HS-5 (cell line): ENCODE data around the gene ARHGAP40.
"Not testable (repeated sequence)": the region's sequence is repeated elsewhere in the genome, so short reads cannot be mapped to it uniquely, and the experiment has no call there.

Experiments used
- DNase-seq: peaks from one replicate; pipeline ENCODE4 v3.0.0-alpha.2; 2012; ENCODE audit warnings: low read depth

ARHGAP40 gene

DNA sequence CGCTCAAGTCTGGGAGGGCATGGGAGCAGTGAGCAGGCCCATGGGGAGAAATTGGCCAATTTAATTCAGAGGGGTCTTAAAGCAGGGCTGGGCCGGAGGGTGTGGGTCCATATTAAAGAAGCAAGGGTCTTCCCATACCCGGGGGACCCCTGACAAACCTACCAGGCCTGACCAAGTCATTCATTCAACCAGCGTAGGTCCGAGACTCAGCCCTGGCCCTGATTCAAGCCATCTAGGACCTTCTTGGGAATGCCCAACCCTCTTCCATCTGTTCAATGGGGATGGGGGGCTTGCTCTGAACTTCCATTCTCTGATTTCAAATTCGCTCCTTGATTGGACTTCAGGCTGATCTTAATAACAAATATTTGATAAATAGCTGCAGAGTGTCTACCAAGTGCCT lies 13.3 kb upstream of the ARHGAP40 start:
- no peak for DNase-seq

DNA sequence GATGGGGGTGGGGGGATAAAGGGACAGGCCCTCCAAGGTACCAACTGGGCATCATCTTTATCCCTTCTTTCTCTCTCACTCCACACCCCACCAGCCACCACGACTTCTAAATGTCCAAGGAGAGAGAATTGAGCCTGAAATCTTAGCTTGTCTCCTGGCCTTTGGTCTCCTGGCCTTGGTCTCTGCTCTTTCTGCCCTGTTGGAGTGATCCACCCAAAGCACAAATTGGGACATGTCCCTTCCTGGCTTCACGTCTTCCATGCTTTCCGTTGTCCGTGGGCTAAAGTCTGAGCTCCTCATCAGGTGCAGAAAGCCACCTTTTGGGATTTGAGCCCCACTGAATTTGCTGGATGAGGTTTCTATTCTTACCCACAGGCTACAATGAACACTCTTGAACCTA lies 12.3 kb upstream of the ARHGAP40 start:
- DNase-seq, result no peak

DNA sequence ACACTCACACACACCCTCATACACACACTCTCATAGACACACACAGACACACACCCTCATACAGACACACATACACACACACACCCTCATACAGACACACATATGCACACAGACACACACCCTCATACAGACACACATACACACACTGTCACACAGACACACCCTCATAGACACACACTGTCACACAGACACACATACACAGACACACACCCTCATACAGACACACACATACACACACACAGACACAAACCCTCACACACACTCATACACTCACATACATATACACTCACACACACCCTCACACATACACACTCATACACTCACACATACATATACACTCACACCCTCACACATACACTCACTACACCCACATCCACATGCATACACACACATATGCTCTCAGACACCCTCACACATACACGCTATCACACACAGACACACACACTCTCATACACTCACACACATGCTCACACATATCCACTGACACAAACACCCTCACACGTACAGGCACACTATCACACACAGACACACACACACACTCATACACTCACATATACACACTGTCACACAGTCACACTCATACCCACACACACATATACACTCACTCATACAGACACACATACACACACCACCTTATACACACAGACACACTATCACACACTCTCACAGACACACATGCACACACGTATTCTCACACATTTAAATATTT lies 11.5 kb upstream of the ARHGAP40 start:
- no peak for DNase-seq

DNA sequence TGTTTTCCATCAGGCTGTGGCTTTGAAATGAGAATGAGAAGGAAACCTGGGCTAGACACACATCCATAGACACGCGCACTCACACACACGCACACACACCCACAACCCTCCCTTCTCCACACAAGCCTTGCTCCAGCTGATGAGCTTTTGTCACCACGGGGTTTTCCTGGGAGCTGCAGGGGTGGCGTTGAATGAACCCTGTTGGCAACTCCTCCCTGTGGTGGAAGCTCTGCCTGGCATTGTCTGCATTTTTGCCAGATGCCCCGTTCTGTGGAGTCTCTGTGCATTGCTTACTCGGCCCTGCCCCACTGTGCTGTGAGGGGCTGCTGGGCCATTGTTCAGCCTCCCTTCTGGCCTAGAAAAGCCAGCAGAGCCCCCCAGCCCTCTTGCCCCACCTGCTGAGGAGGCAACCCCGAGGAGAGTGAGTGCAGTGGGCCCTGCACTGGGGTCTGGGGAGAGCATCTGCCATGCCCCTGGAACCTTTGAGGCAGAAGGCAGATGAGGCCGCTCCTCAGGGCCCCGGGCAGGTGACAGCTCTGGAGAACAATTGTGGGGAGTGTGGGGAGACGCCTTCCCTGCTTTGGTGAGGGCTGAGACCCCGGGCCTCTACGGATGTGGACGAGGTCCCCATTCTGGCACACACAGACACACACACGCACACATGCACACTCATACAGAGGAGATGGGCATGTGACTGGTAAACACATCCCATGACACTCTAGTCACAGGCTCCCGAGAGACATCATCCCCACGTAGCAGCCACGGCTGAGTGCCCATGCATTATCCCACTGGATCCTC lies 10.7 kb upstream of the ARHGAP40 start:
- no peak for DNase-seq

DNA sequence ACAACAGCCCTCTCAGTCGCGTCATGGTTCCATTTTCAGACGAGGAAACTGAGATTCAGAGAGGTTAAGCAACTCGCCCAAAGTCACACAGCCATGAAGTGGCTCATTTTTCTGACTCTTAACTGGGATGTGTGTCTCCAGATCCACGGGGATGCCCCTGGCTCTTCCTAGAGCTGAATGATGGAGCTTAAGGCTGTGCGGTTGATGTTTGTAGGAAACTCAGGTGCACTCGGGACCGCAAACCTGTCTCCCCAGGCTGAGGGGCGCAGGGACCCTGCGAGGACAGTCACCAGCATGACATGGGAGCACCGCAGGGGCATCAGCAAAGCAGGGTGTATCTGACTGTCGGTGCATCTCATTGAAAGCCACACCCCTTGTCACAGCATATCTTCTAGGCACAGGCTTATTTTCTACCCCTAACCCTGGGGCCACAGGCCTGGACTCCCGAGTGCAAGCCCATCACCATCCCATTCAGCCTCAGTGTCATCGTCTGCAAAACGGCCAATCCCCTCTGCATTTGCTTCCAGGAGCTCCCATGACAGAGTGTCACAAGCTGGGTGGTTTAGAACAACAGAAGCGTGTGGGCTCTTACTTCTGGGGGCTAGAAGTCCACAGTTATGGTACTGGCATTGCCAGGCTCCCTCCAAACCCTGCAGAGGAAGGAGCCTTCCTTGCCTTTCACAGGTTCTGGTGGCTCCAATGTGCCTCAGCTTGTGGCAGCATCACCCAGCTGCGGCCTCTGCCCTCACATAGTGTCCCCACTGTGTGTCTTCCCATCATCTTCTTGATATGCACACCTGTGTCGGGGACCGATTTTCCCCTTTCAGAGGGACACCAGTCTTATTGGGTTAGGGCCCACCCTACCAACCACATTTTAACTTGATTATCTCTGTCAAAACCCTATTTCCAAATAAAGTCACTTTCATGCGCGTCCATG lies 9.9 kb upstream of the ARHGAP40 start:
- no peak for DNase-seq

DNA sequence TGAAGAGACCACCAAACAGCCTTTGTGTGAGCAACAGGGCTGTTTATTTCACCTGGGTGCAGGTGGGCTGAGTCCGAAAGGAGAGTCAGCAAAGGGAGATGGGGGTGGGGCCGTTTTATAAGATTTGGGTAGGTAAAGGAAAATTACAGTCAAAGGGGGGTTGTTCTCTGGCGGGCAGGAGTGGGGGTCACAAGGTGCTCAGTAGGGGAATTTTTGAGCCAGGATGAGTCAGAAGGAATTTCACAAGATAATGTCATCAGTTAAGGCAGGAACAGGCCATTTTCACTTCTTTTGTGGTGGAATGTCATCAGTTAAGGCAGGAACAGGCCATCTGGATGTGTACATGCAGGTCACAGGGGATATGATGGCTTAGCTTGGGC lies 9.2 kb upstream of the ARHGAP40 start:
- not testable (repeated sequence) for DNase-seq

DNA sequence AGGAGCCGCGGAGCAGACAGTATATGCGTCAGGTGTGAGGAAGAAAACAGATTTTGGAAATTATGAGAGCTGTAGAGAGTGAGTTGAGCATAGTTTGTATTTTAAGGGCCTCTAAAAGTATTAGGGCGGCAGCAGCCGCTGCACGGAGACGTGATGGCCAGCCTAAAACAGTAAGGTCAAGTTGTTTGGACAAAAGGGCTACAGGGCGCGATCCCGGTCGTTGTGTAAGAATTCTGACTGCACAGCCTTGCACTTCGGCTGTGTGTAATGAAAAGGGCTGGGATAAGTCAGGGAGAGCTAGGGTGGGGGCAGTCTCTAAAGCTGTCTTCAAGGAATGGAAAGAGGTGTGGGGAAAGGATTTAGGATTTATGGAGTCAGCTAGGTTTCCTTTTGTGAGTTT lies 7.3 kb upstream of the ARHGAP40 start:
- DNase-seq, result not testable (repeated sequence)

DNA sequence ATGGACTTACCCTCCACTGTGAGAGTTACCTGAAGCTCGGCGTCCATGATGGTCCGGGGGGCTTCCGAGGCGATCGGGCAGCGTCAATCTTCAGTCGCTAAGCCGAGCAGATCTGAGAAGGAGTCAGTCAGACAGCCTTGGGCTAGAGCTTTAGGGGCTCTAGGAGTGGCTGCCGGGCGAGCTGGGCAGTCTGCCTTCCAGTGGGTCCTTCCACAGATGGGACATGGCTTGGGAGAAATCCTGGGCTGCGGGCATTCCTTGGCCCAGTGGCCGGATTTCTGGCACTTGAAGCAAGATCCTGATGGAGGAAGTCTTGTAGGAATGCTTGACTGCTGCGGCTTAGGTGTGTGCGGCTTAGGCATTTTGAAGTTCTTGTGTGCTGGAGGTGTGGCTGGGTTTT lies 5.7 kb upstream of the ARHGAP40 start:
- DNase-seq, result not testable (repeated sequence)

DNA sequence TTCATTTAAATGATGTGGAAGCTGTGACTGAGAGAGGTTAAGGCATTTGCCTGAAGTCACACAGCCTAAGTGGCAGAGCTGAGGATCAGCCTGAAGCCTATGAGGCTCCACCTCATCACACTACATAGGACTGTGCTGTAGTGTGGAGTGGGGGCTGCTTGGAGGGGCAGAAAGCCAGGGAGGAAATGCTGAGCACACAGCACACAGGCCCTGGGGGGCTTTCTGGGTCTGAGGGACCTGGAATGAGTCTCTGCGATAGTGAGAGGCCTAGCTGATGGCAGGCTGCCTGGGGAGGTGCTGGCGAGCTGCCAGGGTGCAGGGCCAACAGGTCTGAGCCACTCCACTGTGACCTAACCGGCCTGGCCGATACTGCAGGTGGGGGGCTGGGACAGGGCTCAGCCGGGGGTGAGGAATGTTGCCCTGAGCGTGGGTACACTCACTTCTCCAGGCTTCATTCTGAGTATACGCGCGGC lies 2.2 kb upstream of the ARHGAP40 start:
- DNase-seq, result no peak

DNA sequence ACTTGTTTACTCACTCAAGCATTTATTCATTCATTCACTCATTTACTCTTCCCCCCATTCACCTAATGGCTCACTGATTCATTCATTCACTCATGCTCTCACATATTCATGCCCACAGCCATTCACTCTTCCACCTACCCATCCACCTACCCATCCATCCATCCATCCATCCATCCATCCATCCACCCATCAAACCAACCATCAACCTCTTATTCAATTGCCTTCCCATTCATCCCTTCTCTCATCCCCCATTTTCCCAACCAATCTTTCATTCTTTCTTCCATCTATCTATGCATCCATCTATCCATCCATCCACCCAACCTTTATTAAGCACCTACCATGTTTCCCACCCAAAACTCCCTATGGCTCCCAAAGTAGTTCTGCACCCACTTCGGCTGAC lies 1.6 kb upstream of the ARHGAP40 start:
- no peak for DNase-seq

DNA sequence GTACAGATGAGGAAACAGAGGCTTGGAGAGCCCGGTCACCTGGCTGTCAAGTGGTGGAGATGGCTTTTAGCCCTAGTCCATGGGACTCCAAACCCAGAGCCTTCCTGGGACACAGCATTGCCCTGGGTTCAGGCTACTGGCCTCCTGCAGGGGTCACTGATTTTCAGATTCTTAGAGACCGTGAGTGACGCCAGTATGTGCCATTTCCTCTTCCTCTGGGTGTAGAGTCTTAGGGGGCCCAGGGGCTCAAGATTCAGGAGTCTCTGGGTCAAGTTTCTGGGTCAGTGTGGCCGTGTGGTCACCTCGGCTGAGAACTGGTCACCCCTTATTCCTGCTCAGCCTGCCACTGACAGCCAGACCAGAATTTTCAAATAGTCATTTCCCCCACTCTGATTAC lies 574 bp downstream of the ARHGAP40 start:
- no peak for DNase-seq

DNA sequence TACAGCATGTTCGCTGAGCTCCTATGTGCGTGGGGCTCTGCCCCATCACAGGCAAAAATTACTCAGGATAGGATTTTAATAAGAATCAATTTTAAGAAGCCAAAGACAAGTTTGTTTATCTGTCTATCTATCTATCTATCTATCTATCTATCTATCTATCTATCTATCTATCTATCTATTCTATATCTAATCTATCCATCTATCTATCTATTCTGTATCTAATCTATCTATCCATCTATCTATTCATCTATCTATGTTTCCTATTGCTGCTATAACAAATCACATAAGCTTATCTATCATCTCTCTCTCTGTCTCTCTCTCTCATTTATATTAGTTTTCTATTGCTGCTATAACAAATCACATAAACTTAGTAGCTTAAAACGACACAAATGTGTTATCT lies 1.7 kb downstream of the ARHGAP40 start:
- no peak for DNase-seq

DNA sequence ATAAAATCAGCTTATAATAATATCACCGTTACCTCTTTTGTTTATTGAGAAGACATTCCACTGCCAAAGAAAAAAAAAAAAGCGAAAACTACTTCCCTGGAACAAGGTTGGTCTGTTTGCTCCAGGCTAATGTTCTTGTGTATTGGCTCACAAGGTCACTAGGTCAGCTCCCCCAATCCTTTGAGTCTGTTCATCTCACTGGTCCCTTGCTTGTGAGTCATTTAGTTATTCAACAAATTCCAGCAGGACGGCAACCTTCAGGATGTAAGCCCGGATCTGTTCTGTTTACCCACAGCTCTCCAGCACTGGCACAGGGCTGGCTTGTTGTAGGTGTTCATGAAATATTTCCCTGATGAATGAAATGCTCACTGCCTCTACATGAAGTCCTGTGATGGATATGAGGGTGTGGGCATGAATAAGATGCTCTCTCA lies 3.3 kb downstream of the ARHGAP40 start:
- peak; percentile 38 for DNase-seq

DNA sequence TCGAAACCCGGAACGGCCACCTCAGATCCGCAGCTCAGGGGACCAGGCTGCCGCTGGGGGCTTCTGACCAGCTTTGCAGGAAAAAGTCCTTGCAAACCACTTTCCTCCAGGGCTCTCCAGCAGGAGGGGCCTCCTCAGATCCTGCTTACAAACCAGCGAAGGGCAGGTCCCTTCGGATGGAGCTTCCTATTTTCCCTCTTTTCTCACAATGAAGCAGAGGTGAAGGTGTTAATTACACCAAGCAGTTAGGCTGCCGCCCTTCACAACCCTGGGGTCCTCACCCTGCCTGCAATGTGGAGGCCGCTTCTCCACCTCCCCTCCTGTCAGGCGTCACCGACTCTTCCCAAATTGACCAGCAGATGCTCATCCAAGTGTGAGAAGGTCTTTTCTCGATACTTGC lies 5.7 kb downstream of the ARHGAP40 start:
- no peak for DNase-seq

DNA sequence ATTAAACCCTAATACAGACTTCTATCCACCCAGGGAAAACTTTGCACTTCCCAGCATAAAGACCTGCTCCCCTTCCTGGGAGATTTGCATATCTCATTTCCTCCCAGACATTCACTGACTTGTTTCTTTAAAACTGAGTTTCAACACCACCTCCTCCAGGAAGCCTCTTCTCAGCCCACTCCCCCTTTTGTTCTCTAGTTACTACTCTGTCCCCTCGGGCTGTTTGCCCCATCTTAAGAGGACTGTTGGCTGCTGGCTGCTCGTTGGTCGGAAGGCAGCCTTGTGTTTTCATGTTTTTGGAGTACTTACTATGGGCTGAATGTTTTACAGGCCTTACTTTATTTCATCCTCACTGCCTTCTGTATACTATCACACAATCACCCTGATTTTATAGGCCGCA lies 6.6 kb downstream of the ARHGAP40 start:
- DNase-seq, result no peak

DNA sequence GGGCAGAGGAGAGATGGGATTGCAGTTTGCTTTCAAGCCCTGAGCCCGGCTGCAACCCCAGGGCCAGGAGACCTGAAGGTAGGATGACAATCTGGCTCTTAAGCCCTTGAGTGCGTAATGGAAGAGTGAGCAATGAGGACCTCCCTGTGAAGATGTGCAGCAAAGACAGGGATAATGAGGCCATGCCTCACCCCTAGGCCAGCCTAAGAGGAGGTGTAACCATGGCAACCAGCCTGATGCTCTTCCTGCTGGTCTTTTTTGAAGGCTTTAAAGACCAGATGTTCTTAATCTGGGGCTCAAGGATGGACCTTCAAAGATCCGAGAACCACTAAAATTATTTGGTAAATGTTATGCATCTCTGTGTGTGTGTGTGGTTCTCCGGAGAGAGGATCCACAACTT lies 8.2 kb downstream of the ARHGAP40 start:
- no peak for DNase-seq

DNA sequence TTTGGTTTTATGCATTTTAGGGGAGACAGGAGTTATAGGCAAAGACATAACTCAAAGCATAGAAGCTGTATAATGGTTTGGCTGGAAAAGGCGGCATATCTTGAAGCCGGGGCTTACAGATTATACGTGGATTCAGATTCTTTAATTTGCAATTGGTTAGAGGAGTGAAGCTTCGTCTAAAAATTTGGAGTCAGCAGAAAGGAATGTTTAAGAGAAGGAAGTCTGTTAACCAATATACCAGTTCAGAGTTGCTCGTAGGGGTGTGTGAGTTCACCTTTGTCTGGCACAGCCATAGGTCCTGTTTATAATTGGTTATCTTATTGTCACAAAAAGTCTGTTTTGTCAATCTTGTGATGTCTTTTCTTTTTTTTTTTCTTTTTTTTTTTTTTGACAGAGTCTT lies 8.9 kb downstream of the ARHGAP40 start:
- DNase-seq, result no peak

DNA sequence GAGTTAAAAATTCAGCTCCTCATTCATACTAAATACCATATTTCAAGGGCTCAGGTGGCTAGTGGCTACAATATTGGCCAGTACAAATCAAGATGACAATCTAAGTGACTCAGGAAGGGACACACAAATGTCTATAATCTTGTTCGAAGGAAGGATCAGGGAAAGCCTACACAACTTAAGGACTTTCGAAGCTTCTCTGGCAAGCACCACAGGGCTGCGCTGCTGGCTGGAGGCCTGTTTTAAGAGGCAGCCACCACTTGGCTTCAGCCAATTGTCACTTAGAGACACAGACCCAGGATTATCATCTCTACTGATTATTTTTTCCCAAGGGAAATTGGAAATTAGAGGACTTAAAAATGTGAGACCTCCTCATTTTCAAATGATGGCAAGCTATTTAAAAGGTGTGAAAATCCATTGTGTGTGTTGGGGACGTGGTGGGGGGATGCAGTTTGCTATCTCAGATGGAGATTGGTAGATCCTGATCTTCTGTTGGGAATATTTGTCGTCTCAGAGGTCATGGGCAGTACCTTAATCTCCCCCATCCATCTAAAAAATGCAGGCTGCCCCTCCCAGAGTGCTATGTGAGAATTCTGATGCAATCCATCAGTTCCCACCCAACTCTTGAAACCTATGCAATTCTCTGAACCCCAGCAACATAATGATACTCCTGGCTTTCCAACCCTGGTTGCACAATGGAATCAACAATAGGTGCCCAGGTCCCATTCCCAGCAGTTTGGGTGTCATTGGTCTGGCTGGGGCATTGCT lies 11.3 kb downstream of the ARHGAP40 start:
- DNase-seq, result no peak

DNA sequence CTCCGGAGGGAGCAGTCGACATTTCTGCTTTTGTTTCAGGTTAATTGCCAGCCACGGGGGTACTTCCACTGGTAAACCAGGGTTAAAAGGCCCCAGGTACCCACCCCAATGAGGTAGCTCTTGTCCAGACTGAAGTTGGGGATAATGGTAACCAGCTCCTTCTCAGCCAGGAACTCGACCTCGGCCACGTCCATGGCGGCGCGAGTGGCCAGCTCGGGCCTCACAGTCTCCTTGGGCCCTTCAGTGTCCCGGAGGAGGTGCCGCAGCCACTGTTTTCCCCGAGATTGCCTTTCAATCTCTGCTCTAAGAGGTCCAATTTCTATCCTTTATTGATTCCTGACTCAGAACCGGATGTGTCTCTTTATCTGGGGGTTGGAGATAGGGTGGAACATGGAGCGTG lies 13.7 kb downstream of the ARHGAP40 start:
- DNase-seq, result no peak

DNA sequence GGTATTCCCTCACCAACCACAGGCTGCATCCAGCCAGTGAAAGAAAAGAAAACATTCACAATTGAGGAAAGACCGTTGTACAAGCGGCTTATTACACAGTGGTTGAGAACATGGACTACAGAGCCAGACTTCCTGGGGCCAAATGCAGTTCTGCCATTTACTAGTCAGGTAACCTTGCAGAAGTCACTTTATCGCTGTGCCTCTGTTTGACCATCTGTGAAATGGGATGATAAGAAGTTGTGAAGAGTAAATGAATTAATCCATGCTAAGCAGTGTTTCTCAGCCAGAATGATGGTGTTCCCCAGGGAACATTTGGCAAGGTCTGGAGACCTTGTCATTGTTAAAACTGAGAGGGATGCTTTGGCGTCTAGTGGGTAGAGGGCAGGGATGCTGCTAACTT lies 14.8 kb downstream of the ARHGAP40 start:
- DNase-seq, result no peak

DNA sequence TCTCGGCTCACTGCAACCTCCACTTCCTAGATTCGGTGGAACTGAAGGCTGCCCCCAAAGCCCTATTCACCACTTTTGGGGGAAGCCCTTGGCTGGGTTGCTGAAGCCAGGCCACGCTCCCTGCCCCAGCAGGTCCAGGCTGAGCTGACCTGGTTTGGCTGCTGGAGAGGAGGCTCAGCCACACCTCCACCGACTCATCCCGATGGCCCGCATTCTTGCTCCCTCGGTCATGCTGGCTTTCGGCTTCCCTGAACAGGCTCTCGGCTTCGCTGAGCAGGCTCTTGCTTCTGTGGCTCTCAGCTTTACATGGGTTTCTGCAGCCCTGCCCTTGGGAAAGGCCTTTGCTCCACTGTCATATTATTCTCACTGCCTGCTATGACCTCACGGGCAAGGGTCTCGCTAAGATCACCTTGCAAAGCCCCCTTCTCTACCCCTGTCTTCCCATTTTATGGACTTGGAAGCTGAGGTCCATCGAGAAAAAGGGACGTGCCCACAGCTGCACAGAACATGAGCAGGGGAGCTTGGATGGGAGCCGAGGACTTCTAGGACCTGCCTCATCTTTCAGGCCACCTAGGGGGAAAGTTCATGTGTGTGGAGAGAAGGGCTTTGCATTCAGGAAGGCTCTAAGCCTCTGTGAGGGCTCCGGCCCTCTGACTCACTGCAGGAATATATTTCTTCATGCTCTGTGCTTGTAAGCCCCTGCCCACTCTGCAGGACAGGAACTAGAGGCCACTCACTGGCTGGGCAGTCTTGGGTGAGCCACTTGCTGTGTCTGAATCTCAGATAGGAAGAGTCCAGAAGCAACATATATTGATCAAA lies 15.6 kb downstream of the ARHGAP40 start:
- no peak for DNase-seq
